Activated CD4-positive, CD25-positive, alpha-beta regulatory T cell treated with anti-CD3 and anti-CD28 coated beads, Interleukin-2, amount 50 U/mL, for 16 hours (primary cell): ENCODE measurements around the gene FAM3D.

ENCODE experiments used
- DNase-seq: peaks from one replicate; pipeline ENCODE4 v3.0.0-alpha.2; 2020; ENCODE audit warnings: low read depth, low spot score

FAM3D gene

GRCh38 chr3:58594117-58594516 is 72.5 kb downstream of the FAM3D start:
- no peak for DNase-seq

GRCh38 chr3:58591517-58592510 is 74.8 kb downstream of the FAM3D start:
- DNase-seq: no peak

- DNase-seq: no peak
Measured at GRCh38 chr3:58588030-58588614, 78.5 kb downstream of the FAM3D start.

- no peak for DNase-seq
Measured at GRCh38 chr3:58586776-58587192, 79.8 kb downstream of the FAM3D start.

GRCh38 chr3:58585994-58586393 is 80.6 kb downstream of the FAM3D start:
- DNase-seq: no peak

GRCh38 chr3:58585005-58585786 is 81.4 kb downstream of the FAM3D start:
- DNase-seq: no peak

- no peak for DNase-seq
Measured at GRCh38 chr3:58584690-58585004, 81.9 kb downstream of the FAM3D start.
